K562 (cell line): Measurements from ENCODE around the gene MTMR3.

ENCODE experiments used
- CHD1 ChIP-seq: fragments of 200-600 bp; sonication (generic); IDR thresholded peaks from one replicate; pipeline ENCODE4 v1.6.1; 2012; ENCODE audit warnings: mild to moderate bottlenecking, moderate library complexity, low read length, inconsistent platforms
- CREB5 ChIP-seq: fragments of 250-450 bp; sonication (Bioruptor Pico); IDR thresholded peaks from 2 replicates; pipeline ENCODE4 v1.5.0; 2020; ENCODE audit warnings: mild to moderate bottlenecking
- EZH2 ChIP-seq: IDR thresholded peaks from 2 replicates; pipeline ENCODE4 v1.6.1; 2012; ENCODE audit warnings: low read depth, mild to moderate bottlenecking, inconsistent platforms, low read length, borderline replicate concordance
- MAFF ChIP-seq: IDR thresholded peaks from 2 replicates; pipeline ENCODE4 v1.6.1; 2012; ENCODE audit warnings: low read length, improper control_type of control experiment
- ZBTB8A ChIP-seq: fragments of 450-650 bp; IDR thresholded peaks from 2 replicates; pipeline ENCODE4 v1.6.1; 2018; ENCODE audit warnings: mild to moderate bottlenecking, moderate library complexity; ENCODE audit not compliant: partially characterized antibody
- TF ChIP-seq, protein P1 (sequence below), 3 experiments: IDR thresholded peaks in 2 of 3; conservative IDR thresholded peaks in 1 of 3; 2 replicates each; pipeline ENCODE4 v1.5.1; 2011 to 2012; ENCODE audit warnings: low read length in 3 of 3, mild to moderate bottlenecking in 3 of 3, control low read depth in 2 of 3, improper control_type of control experiment in 1 of 3, inconsistent platforms in 1 of 3, low read depth in 1 of 3, mixed read lengths in 1 of 3, moderate library complexity in 1 of 3; ENCODE audit not compliant: insufficient read depth in 2 of 3
- TF ChIP-seq, protein P2 (sequence below), 2 experiments: fragments of 450-650 bp; formaldehyde crosslinking in 1 of 2; IDR thresholded peaks; 2 replicates each; pipeline versions ENCODE4 v1.4.0 to v1.6.1; 2014 to 2020; ENCODE audit warnings: mild to moderate bottlenecking in 2 of 2, borderline replicate concordance in 1 of 2, low read depth in 1 of 2
- TF ChIP-seq, protein P3 (sequence below): fragments of 450-650 bp; formaldehyde crosslinking; conservative IDR thresholded peaks from 2 replicates; pipeline ENCODE4 v1.4.0; 2022; ENCODE audit warnings: mild to moderate bottlenecking, missing genetic modification characterization

DNA sequence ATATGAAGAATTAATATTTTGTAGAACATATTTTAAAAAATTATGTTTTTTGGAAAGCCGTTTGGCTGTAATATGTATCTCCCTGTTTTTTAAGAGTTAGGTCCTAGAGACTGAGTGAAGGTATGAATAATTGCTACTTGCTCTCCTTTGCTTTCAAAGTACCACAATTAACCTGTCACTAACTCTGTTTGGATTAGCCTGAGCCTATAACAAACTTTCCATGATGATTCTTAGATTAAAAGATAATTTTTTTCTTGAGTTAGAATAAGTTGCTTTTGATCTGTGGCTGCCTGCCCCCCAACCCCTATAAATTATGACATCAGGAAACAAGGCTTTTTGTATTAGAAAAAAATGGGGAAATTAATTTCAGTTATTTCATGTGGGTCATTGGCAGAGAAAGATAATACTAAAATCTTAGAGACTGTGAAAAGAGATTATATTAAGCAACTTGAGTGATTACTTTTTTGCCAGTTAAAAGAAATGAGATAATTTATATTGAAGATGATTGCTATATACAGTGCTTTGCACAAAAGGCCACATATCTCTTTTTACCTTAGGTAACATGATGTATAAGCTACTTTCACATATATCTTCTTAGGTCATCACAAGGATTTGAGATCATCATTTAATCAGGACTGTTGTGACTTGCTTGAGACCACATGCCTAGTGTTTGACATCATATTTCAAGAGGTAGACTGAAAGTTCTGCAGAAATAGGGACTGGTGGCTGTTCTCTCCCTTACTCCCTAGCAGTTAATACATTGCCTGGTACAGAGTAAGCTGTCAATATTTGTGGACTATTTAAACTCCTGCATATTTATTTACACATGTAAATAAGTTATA is 9.6 kb downstream of the MTMR3 start:
- TF ChIP-seq ZBTB8A = no peak
- no peak for TF ChIP-seq CREB5 (CRISPR knock-in tag)
- no peak for TF ChIP-seq EZH2
- TF ChIP-seq, protein P1, sequence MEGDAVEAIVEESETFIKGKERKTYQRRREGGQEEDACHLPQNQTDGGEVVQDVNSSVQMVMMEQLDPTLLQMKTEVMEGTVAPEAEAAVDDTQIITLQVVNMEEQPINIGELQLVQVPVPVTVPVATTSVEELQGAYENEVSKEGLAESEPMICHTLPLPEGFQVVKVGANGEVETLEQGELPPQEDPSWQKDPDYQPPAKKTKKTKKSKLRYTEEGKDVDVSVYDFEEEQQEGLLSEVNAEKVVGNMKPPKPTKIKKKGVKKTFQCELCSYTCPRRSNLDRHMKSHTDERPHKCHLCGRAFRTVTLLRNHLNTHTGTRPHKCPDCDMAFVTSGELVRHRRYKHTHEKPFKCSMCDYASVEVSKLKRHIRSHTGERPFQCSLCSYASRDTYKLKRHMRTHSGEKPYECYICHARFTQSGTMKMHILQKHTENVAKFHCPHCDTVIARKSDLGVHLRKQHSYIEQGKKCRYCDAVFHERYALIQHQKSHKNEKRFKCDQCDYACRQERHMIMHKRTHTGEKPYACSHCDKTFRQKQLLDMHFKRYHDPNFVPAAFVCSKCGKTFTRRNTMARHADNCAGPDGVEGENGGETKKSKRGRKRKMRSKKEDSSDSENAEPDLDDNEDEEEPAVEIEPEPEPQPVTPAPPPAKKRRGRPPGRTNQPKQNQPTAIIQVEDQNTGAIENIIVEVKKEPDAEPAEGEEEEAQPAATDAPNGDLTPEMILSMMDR (IDR thresholded peaks at IDR 0.05 in 2 of 3, conservative IDR thresholded peaks at IDR 0.05 in 1 of 3; ENCODE audit: insufficient read depth in 2 of 3, low read depth in 1 of 3, low read length in 3 of 3) = no peak
- TF ChIP-seq, protein P2, sequence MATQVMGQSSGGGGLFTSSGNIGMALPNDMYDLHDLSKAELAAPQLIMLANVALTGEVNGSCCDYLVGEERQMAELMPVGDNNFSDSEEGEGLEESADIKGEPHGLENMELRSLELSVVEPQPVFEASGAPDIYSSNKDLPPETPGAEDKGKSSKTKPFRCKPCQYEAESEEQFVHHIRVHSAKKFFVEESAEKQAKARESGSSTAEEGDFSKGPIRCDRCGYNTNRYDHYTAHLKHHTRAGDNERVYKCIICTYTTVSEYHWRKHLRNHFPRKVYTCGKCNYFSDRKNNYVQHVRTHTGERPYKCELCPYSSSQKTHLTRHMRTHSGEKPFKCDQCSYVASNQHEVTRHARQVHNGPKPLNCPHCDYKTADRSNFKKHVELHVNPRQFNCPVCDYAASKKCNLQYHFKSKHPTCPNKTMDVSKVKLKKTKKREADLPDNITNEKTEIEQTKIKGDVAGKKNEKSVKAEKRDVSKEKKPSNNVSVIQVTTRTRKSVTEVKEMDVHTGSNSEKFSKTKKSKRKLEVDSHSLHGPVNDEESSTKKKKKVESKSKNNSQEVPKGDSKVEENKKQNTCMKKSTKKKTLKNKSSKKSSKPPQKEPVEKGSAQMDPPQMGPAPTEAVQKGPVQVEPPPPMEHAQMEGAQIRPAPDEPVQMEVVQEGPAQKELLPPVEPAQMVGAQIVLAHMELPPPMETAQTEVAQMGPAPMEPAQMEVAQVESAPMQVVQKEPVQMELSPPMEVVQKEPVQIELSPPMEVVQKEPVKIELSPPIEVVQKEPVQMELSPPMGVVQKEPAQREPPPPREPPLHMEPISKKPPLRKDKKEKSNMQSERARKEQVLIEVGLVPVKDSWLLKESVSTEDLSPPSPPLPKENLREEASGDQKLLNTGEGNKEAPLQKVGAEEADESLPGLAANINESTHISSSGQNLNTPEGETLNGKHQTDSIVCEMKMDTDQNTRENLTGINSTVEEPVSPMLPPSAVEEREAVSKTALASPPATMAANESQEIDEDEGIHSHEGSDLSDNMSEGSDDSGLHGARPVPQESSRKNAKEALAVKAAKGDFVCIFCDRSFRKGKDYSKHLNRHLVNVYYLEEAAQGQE (IDR thresholded peaks at IDR 0.05; ENCODE audit: borderline replicate concordance) = no peak
- TF ChIP-seq, protein P2 (CRISPR knock-in tag; IDR thresholded peaks at IDR 0.05; ENCODE audit: low read depth) = no peak
- TF ChIP-seq, protein P3, sequence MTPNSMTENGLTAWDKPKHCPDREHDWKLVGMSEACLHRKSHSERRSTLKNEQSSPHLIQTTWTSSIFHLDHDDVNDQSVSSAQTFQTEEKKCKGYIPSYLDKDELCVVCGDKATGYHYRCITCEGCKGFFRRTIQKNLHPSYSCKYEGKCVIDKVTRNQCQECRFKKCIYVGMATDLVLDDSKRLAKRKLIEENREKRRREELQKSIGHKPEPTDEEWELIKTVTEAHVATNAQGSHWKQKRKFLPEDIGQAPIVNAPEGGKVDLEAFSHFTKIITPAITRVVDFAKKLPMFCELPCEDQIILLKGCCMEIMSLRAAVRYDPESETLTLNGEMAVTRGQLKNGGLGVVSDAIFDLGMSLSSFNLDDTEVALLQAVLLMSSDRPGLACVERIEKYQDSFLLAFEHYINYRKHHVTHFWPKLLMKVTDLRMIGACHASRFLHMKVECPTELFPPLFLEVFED (CRISPR knock-in tag) = no peak
- no peak for TF ChIP-seq CHD1
- TF ChIP-seq MAFF = no peak
